ENCODE results near the gene ADAMTS8. TPM values are rescaled to one million over a fixed set of nuclear protein-coding genes. Genes with fewer than 3 reads are reported as not detected.

Gene ADAMTS8
- polyA plus RNA-seq, 1 donor (not counting 4 experiments of a cell fraction or from before 2014, with no cell fraction given) = not detected

GRCh38 chr11:130380778-130381177, 47.6 kb downstream of the ADAMTS8 start:
- no peaks in the 10 kb centered on the region for H4K20me1 ChIP-seq (ENCODE audit: control insufficient read depth, extremely low read depth, insufficient read depth, low read length)
- no peaks in the 10 kb centered on the region for H3K9me1 ChIP-seq (ENCODE audit: control insufficient read depth, extremely low read depth, insufficient read depth, low read length)
- DNase-seq (ENCODE audit: low read depth, low spot score) = no peak
- no peak overlapping the region for H3K4me3 ChIP-seq (ENCODE audit: control insufficient read depth in 2 of 3, extremely low read depth in 1 of 3, insufficient read depth in 2 of 3, low read depth in 1 of 3, low read length in 3 of 3)
- dilution Hi-C loops (cut with MboI; ENCODE audit: extremely low pct_ligation_motif_present, low sequenced_read_pairs) = no loop called here
- no peak overlapping the region for H3K27ac ChIP-seq (ENCODE audit: control insufficient read depth, insufficient read depth, low read length)
- H3K9me3 ChIP-seq (ENCODE audit: control insufficient read depth, low read depth, low read length) = no peaks in the 10 kb centered on the region
- no peaks in the 10 kb centered on the region for H3K4me1 ChIP-seq (ENCODE audit: control insufficient read depth, extremely low read depth, insufficient read depth, low read length)
- no peaks in the 10 kb centered on the region for H3K36me3 ChIP-seq (ENCODE audit: control insufficient read depth in 2 of 2, extremely low read depth in 1 of 2, insufficient read depth in 2 of 2, low read length in 2 of 2)
- TF ChIP-seq CTCF (optimal IDR thresholded peaks at IDR 0.05 in 1 of 3, IDR thresholded peaks at IDR 0.05 in 1 of 3, conservative IDR thresholded peaks at IDR 0.05 in 1 of 3; ENCODE audit: extremely low read depth in 1 of 3, insufficient read depth in 2 of 3, low read length in 3 of 3) = no peak
- H3K79me2 ChIP-seq (ENCODE audit: control insufficient read depth, insufficient read depth, low read length) = no peaks in the 10 kb centered on the region
- H3K9ac ChIP-seq (ENCODE audit: control insufficient read depth, extremely low read depth, insufficient read depth, low read length) = no peak overlapping the region
- no peaks in the 10 kb centered on the region for H3K27me3 ChIP-seq (ENCODE audit: control insufficient read depth, extremely low read depth, insufficient read depth, low read length)
- FAIRE-seq = no peak
- no peak overlapping the region for H2AFZ ChIP-seq (ENCODE audit: control insufficient read depth, low read length)
- H3K4me2 ChIP-seq (ENCODE audit: control insufficient read depth, extremely low read depth, insufficient read depth, low read depth, low read length) = no peak overlapping the region

GRCh38 chr11:130379276-130379675, 49.1 kb downstream of the ADAMTS8 start:
- no peaks in the 10 kb centered on the region for H3K79me2 ChIP-seq (ENCODE audit: control insufficient read depth, insufficient read depth, low read length)
- H3K27me3 ChIP-seq (ENCODE audit: control insufficient read depth, extremely low read depth, insufficient read depth, low read length) = no peaks in the 10 kb centered on the region
- H3K4me3 ChIP-seq (ENCODE audit: control insufficient read depth in 2 of 3, extremely low read depth in 1 of 3, insufficient read depth in 2 of 3, low read depth in 1 of 3, low read length in 3 of 3) = no peak overlapping the region
- dilution Hi-C loops (cut with MboI; ENCODE audit: extremely low pct_ligation_motif_present, low sequenced_read_pairs) = no loop called here
- TF ChIP-seq EZH2 (IDR thresholded peaks at IDR 0.05; ENCODE audit: low read length) (no peak), CTCF (optimal IDR thresholded peaks at IDR 0.05 in 1 of 3, IDR thresholded peaks at IDR 0.05 in 1 of 3, conservative IDR thresholded peaks at IDR 0.05 in 1 of 3; ENCODE audit: extremely low read depth in 1 of 3, insufficient read depth in 2 of 3, low read length in 3 of 3) (no peak)
- H3K9me3 ChIP-seq (ENCODE audit: control insufficient read depth, low read depth, low read length) = no peaks in the 10 kb centered on the region
- FAIRE-seq (no peak), DNase-seq (ENCODE audit: low read depth, low spot score) (no peak)
- no peaks in the 10 kb centered on the region for H3K4me1 ChIP-seq (ENCODE audit: control insufficient read depth, extremely low read depth, insufficient read depth, low read length)
- no peak overlapping the region for H3K4me2 ChIP-seq (ENCODE audit: control insufficient read depth, extremely low read depth, insufficient read depth, low read depth, low read length)
- H4K20me1 ChIP-seq (ENCODE audit: control insufficient read depth, extremely low read depth, insufficient read depth, low read length) = no peaks in the 10 kb centered on the region
- H2AFZ ChIP-seq (ENCODE audit: control insufficient read depth, low read length) = no peak overlapping the region
- no peaks in the 10 kb centered on the region for H3K9me1 ChIP-seq (ENCODE audit: control insufficient read depth, extremely low read depth, insufficient read depth, low read length)
- no peaks in the 10 kb centered on the region for H3K36me3 ChIP-seq (ENCODE audit: control insufficient read depth in 2 of 2, extremely low read depth in 1 of 2, insufficient read depth in 2 of 2, low read length in 2 of 2)
- no peak overlapping the region for H3K27ac ChIP-seq (ENCODE audit: control insufficient read depth, insufficient read depth, low read length)
- H3K9ac ChIP-seq (ENCODE audit: control insufficient read depth, extremely low read depth, insufficient read depth, low read length) = no peak overlapping the region
